ENCODE results near the gene FBXL16.

The FBXL16 gene

DNA sequence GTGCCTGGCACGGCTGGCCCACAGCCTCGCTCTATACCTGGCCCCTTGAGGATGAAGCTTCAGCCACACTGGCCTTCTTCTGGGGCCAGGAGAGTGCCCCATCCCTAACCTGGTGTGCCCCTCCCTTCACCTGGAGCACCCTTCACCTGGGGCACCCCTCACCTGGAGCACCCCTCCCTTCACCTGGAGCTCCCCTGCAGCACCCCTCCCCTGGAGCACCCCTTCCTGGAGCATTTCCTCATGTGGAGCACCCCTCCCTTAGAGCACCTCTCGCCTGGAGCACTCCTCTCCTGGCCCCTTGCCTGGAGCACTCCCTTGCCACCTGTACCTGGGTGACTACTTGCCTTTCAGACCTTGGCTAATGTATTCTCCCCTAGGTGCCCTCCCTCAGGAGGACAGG lies 2.4 kb upstream of the FBXL16 start:
- Histone ChIP-seq H3K4me1 (ENCODE audit: control insufficient read depth, insufficient read depth, low read length) (peaks cover 37% of the 10 kb centered on the region), H3K9me3 (ENCODE audit: control insufficient read depth, low read length) (no peaks in the 10 kb centered on the region), H3K36me3 (ENCODE audit: control insufficient read depth, insufficient read depth, low read length) (no peaks in the 10 kb centered on the region), H3K27ac (ENCODE audit: insufficient read depth, low read depth, low read length, poor library complexity, severe bottlenecking) (no peak overlapping the region), H3K4me3 (ENCODE audit: insufficient read depth, low read depth, low read length) (no peak overlapping the region), H3K27me3 (ENCODE audit: control insufficient read depth, insufficient read depth, low read length, poor library complexity, severe bottlenecking) (peaks cover 93% of the 10 kb centered on the region)
- 61 to 71% methylated on average over 3 of the region's 3 CpGs for WGBS, 2 experiments

DNA sequence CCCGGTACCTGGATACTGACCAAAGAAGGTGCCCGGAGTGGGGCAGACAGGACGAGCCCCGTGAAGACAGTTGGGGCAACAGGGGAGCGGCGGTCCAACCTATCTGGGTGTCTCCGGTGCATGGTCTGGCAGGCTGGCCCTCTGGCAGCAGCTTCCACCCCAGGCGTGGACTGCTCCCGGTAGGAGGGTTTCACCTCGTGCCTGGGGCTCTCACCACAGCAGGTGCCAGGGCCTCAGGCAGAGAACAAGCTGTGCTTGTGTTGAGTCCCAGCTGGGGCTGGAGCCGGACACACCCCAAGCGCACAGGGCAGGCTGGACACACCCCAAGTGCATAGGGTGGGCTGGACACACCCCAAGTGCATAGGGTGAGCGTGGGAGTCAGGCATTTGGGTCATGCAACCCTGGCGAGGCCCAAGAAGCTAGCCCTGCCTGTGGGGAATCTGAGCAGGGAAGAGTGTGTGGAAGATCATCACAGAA lies 1.5 kb upstream of the FBXL16 start:
- H3K27me3 ChIP-seq (ENCODE audit: control insufficient read depth, insufficient read depth, low read length, poor library complexity, severe bottlenecking): peaks cover 94% of the 10 kb centered on the region

GRCh38 chr16:706189-707061 lies 824 bp upstream of the FBXL16 start:
- no peaks in the 10 kb centered on the region for H3K9me3 ChIP-seq (ENCODE audit: control insufficient read depth, low read length)
- H3K4me3 ChIP-seq (ENCODE audit: insufficient read depth, low read depth, low read length): no peak overlapping the region
- H3K27me3 ChIP-seq (ENCODE audit: control insufficient read depth, insufficient read depth, low read length, poor library complexity, severe bottlenecking): peaks cover 96% of the 10 kb centered on the region
- peaks cover 34% of the 10 kb centered on the region for H3K4me1 ChIP-seq (ENCODE audit: control insufficient read depth, insufficient read depth, low read length)
- no peak overlapping the region for H3K27ac ChIP-seq (ENCODE audit: insufficient read depth, low read depth, low read length, poor library complexity, severe bottlenecking)
- H3K36me3 ChIP-seq (ENCODE audit: control insufficient read depth, insufficient read depth, low read length): no peaks in the 10 kb centered on the region
- 5 to 6% methylated on average over 49 of the region's 49 CpGs for WGBS, 2 experiments

More for the DNA sequence above, 1.5 kb upstream of the FBXL16 start:
- Histone ChIP-seq H3K9me3 (ENCODE audit: control insufficient read depth, low read length) (no peaks in the 10 kb centered on the region), H3K4me3 (ENCODE audit: insufficient read depth, low read depth, low read length) (no peak overlapping the region), H3K27ac (ENCODE audit: insufficient read depth, low read depth, low read length, poor library complexity, severe bottlenecking) (no peak overlapping the region), H3K36me3 (ENCODE audit: control insufficient read depth, insufficient read depth, low read length) (no peaks in the 10 kb centered on the region), H3K4me1 (ENCODE audit: control insufficient read depth, insufficient read depth, low read length) (peaks cover 37% of the 10 kb centered on the region)
- 44 to 47% methylated on average over 14 of the region's 14 CpGs for WGBS, 2 experiments

DNA sequence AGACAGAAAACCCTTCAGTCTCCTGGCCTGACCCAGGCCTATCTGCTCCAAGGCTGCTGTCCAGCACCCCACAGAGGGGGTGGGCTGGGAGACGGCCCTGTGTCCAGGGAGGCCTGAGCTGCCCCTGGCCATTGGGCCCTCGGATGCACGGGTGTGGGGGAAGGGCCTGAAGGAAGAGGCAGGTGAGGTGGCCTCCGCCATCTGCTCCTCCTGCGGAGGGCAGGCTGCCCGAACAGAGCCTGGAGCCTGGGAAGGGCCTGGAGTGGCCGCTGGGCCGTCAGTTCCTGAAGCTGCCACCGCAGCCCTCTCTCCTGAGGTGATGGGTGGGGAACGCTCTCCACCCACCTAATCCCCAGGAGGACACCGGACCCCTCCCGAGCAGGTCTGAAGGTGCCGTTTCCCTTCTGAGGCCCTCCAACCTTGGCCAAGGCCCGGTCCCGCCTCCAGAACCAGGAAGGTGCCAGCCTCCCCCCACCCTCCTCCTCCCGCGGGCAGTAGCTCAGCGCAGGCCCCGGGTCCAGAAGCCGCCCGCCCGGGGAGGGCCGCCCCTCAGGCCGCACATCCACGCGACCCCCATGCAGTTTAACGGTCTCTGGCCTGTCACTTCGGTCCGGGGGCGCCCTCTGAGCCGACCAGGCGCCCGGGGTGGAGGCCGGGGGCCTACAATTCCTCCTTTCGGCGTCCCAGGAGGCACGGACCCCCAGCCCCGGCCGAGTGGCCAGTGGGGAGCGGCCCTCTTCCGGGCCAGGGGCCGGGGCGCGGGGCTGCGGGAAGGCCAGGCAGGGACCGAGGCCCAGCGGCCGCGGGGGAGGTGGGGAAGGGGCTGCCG lies 835 bp downstream of the FBXL16 start:
- WGBS, 2 experiments: 21 to 23% methylated on average over 50 of the region's 50 CpGs
- no peaks in the 10 kb centered on the region for H3K36me3 ChIP-seq (ENCODE audit: control insufficient read depth, insufficient read depth, low read length)
- peaks cover 18% of the 10 kb centered on the region for H3K4me1 ChIP-seq (ENCODE audit: control insufficient read depth, insufficient read depth, low read length)
- peaks cover 98% of the 10 kb centered on the region for H3K27me3 ChIP-seq (ENCODE audit: control insufficient read depth, insufficient read depth, low read length, poor library complexity, severe bottlenecking)
- H3K4me3 ChIP-seq (ENCODE audit: insufficient read depth, low read depth, low read length): no peak overlapping the region
- no peak overlapping the region for H3K27ac ChIP-seq (ENCODE audit: insufficient read depth, low read depth, low read length, poor library complexity, severe bottlenecking)
- no peaks in the 10 kb centered on the region for H3K9me3 ChIP-seq (ENCODE audit: control insufficient read depth, low read length)

GRCh38 chr16:704047-704446 lies 1.6 kb downstream of the FBXL16 start:
- no peak overlapping the region for H3K4me3 ChIP-seq (ENCODE audit: insufficient read depth, low read depth, low read length)
- WGBS, 2 experiments: 77 to 82% methylated on average over 7 of the region's 7 CpGs
- H3K27ac ChIP-seq (ENCODE audit: insufficient read depth, low read depth, low read length, poor library complexity, severe bottlenecking): no peak overlapping the region
- H3K4me1 ChIP-seq (ENCODE audit: control insufficient read depth, insufficient read depth, low read length): peaks cover 12% of the 10 kb centered on the region
- H3K36me3 ChIP-seq (ENCODE audit: control insufficient read depth, insufficient read depth, low read length): no peaks in the 10 kb centered on the region
- peaks cover 100% of the 10 kb centered on the region for H3K27me3 ChIP-seq (ENCODE audit: control insufficient read depth, insufficient read depth, low read length, poor library complexity, severe bottlenecking)
- H3K9me3 ChIP-seq (ENCODE audit: control insufficient read depth, low read length): no peaks in the 10 kb centered on the region

DNA sequence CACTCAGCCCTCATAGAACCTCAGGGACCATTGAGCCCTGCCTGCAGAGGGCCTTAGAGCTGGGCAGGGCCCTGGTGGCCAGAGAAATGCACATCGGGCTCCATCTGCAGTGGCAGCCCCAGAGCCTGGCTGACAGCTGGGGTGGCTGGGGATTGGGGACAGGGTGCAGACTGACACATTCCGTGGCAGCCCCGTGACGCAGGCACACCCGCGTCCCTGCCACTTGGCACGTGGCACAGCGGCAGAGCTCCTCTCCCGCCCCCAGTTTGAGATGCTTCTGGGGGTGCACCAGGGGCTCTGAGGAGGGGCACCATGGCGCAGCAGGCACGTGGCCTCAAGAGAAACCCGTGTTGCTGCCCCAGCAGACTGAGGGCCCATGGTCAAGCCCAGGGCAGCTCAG lies 2.2 kb downstream of the FBXL16 start:
- WGBS, 2 experiments: 81 to 84% methylated on average over 12 of the region's 12 CpGs
- H3K4me3 ChIP-seq (ENCODE audit: insufficient read depth, low read depth, low read length): no peak overlapping the region
- peaks cover 12% of the 10 kb centered on the region for H3K4me1 ChIP-seq (ENCODE audit: control insufficient read depth, insufficient read depth, low read length)
- peaks cover 100% of the 10 kb centered on the region for H3K27me3 ChIP-seq (ENCODE audit: control insufficient read depth, insufficient read depth, low read length, poor library complexity, severe bottlenecking)
- no peaks in the 10 kb centered on the region for H3K9me3 ChIP-seq (ENCODE audit: control insufficient read depth, low read length)
- no peak overlapping the region for H3K27ac ChIP-seq (ENCODE audit: insufficient read depth, low read depth, low read length, poor library complexity, severe bottlenecking)
- no peaks in the 10 kb centered on the region for H3K36me3 ChIP-seq (ENCODE audit: control insufficient read depth, insufficient read depth, low read length)

DNA sequence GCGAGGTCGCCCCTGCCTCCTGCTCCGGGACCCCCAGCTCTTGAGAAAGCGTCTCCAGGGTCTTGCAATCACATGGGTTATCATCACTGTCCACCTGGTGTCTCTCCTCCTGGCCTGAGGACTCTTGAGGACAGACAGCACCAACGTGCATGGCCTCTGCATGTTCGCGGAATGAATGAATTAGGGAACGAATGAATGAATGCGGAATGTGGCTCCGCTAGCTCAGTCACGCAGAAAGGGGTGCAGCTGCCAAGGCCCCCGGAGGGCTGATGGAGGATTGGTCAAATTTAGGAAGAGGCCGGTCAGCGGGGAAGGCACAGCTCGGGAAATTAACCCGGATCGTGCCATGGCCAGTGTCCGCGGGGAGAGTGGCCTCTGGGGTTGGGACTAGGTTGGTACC lies 3.3 kb downstream of the FBXL16 start:
- no peaks in the 10 kb centered on the region for H3K9me3 ChIP-seq (ENCODE audit: control insufficient read depth, low read length)
- H3K27me3 ChIP-seq (ENCODE audit: control insufficient read depth, insufficient read depth, low read length, poor library complexity, severe bottlenecking): peaks cover 100% of the 10 kb centered on the region
- H3K4me1 ChIP-seq (ENCODE audit: control insufficient read depth, insufficient read depth, low read length): peaks cover 12% of the 10 kb centered on the region
- H3K4me3 ChIP-seq (ENCODE audit: insufficient read depth, low read depth, low read length): no peak overlapping the region
- 84% methylated on average over 19 of the region's 19 CpGs for WGBS, 2 experiments
- H3K36me3 ChIP-seq (ENCODE audit: control insufficient read depth, insufficient read depth, low read length): no peaks in the 10 kb centered on the region
- H3K27ac ChIP-seq (ENCODE audit: insufficient read depth, low read depth, low read length, poor library complexity, severe bottlenecking): no peak overlapping the region

- 7 to 8% methylated on average over 76 of the region's 76 CpGs for WGBS, 2 experiments
- Histone ChIP-seq H3K9me3 (ENCODE audit: control insufficient read depth, low read length) (no peaks in the 10 kb centered on the region), H3K36me3 (ENCODE audit: control insufficient read depth, insufficient read depth, low read length) (no peaks in the 10 kb centered on the region), H3K27ac (ENCODE audit: insufficient read depth, low read depth, low read length, poor library complexity, severe bottlenecking) (no peak overlapping the region), H3K4me3 (ENCODE audit: insufficient read depth, low read depth, low read length) (no peak overlapping the region), H3K27me3 (ENCODE audit: control insufficient read depth, insufficient read depth, low read length, poor library complexity, severe bottlenecking) (peaks cover 99% of the 10 kb centered on the region), H3K4me1 (ENCODE audit: control insufficient read depth, insufficient read depth, low read length) (peaks cover 5% of the 10 kb centered on the region)
These were observed 4.7 kb downstream of the FBXL16 start for GRCh38 chr16:700684-701584.

- Histone ChIP-seq H3K27ac (ENCODE audit: insufficient read depth, low read depth, low read length, poor library complexity, severe bottlenecking) (no peak overlapping the region), H3K4me3 (ENCODE audit: insufficient read depth, low read depth, low read length) (no peak overlapping the region), H3K27me3 (ENCODE audit: control insufficient read depth, insufficient read depth, low read length, poor library complexity, severe bottlenecking) (peaks cover 99% of the 10 kb centered on the region), H3K36me3 (ENCODE audit: control insufficient read depth, insufficient read depth, low read length) (no peaks in the 10 kb centered on the region), H3K4me1 (ENCODE audit: control insufficient read depth, insufficient read depth, low read length) (peaks cover 10% of the 10 kb centered on the region), H3K9me3 (ENCODE audit: control insufficient read depth, low read length) (no peaks in the 10 kb centered on the region)
- 77 to 79% methylated on average over 19 of the region's 19 CpGs for WGBS, 2 experiments
These were observed 6.5 kb downstream of the FBXL16 start for GRCh38 chr16:698911-699671.

Measured in ectodermal cell (in vitro differentiated cells).